Parathyroid adenoma (tissue), 2 donors: ENCODE measurements around the gene ASAP2.

Experiments
- H2AFZ ChIP-seq: fragments of 300-600 bp; sonication (generic); one replicate; pipeline ENCODE4 v1.7.0; 2017; ENCODE audit warnings: antibody characterized with exemption, mild to moderate bottlenecking
- H3K27ac ChIP-seq: fragments of 300-600 bp; sonication (generic); one replicate; pipeline ENCODE4 v1.7.0; 2017
- H3K27me3 ChIP-seq: fragments of 300-600 bp; sonication (generic); one replicate; pipeline ENCODE4 v1.7.0; 2017; ENCODE audit warnings: low read length; ENCODE audit not compliant: control insufficient read depth, insufficient read depth
- H3K36me3 ChIP-seq: fragments of 300-600 bp; sonication (generic); one replicate; pipeline ENCODE4 v1.7.0; 2017; ENCODE audit warnings: low read length; ENCODE audit not compliant: control insufficient read depth, insufficient read depth
- H3K4me1 ChIP-seq: fragments of 300-600 bp; sonication (generic); one replicate; pipeline ENCODE4 v1.7.0; 2017; ENCODE audit warnings: control low read depth
- H3K4me2 ChIP-seq: fragments of 300-600 bp; sonication (generic); one replicate; pipeline ENCODE4 v1.7.0; 2017; ENCODE audit warnings: low read length
- H3K4me3 ChIP-seq: fragments of 300-600 bp; sonication (generic); one replicate; pipeline ENCODE4 v1.7.0; 2017; ENCODE audit warnings: low read depth, low read length
- H3K79me2 ChIP-seq: fragments of 300-600 bp; sonication (generic); one replicate; pipeline ENCODE4 v1.7.0; 2017; ENCODE audit warnings: control low read depth
- H3K9ac ChIP-seq: fragments of 300-600 bp; sonication (generic); one replicate; pipeline ENCODE4 v1.7.0; 2017; ENCODE audit warnings: mild to moderate bottlenecking
- H3K9me3 ChIP-seq: fragments of 300-600 bp; sonication (generic); one replicate; pipeline ENCODE4 v1.7.0; 2017; ENCODE audit warnings: low read length; ENCODE audit not compliant: control insufficient read depth
- CTCF ChIP-seq: fragments of 300-600 bp; sonication (generic); IDR thresholded peaks from one replicate; pipeline ENCODE4 v1.7.0; 2017; ENCODE audit warnings: antibody characterized with exemption, mild to moderate bottlenecking
- donor health status: primary hyperparathyroidism.

ASAP2 gene

GRCh38 chr2:9302755-9303154 is 96.1 kb downstream of the ASAP2 start:
- H3K4me1 ChIP-seq = peaks cover 6% of the 10 kb centered on the region
- no peak overlapping the region for H3K27ac ChIP-seq

GRCh38 chr2:9303528-9304225 is 97.1 kb downstream of the ASAP2 start:
- H3K27ac ChIP-seq = no peak overlapping the region
- peaks cover 17% of the 10 kb centered on the region for H3K79me2 ChIP-seq
- no peaks in the 10 kb centered on the region for H3K27me3 ChIP-seq
- H2AFZ ChIP-seq = no peak overlapping the region
- H3K4me3 ChIP-seq = no peak overlapping the region
- no peaks in the 10 kb centered on the region for H3K36me3 ChIP-seq
- H3K9ac ChIP-seq = no peak overlapping the region
- no peak overlapping the region for H3K4me2 ChIP-seq
- peaks cover 6% of the 10 kb centered on the region for H3K4me1 ChIP-seq
- no peak for TF ChIP-seq CTCF
- H3K9me3 ChIP-seq = no peaks in the 10 kb centered on the region

More at GRCh38 chr2:9302755-9303154, 96.1 kb downstream of the ASAP2 start:
- H3K4me3 ChIP-seq = no peak overlapping the region
- no peak for TF ChIP-seq CTCF
- no peak overlapping the region for H3K4me2 ChIP-seq
- H3K27me3 ChIP-seq = no peaks in the 10 kb centered on the region
- H3K9me3 ChIP-seq = no peaks in the 10 kb centered on the region
- H2AFZ ChIP-seq = no peak overlapping the region
- H3K36me3 ChIP-seq = no peaks in the 10 kb centered on the region
- peaks cover 17% of the 10 kb centered on the region for H3K79me2 ChIP-seq
- no peak overlapping the region for H3K9ac ChIP-seq

- H2AFZ ChIP-seq = no peak overlapping the region
- no peak overlapping the region for H3K4me3 ChIP-seq
- no peak overlapping the region for H3K4me2 ChIP-seq
- no peaks in the 10 kb centered on the region for H3K27me3 ChIP-seq
- peaks cover 17% of the 10 kb centered on the region for H3K79me2 ChIP-seq
- no peak overlapping the region for H3K27ac ChIP-seq
- H3K9me3 ChIP-seq = no peaks in the 10 kb centered on the region
- H3K36me3 ChIP-seq = no peaks in the 10 kb centered on the region
- H3K9ac ChIP-seq = no peak overlapping the region
- no peaks in the 10 kb centered on the region for H3K4me1 ChIP-seq
- TF ChIP-seq CTCF = no peak
Observed at GRCh38 chr2:9306911-9307310, 100.3 kb downstream of the ASAP2 start.

GRCh38 chr2:9307535-9307934 is 100.9 kb downstream of the ASAP2 start:
- Histone ChIP-seq H3K79me2 (peaks cover 17% of the 10 kb centered on the region), H3K4me1 (no peaks in the 10 kb centered on the region), H3K4me2 (no peak overlapping the region), H3K9me3 (no peaks in the 10 kb centered on the region), H3K27ac (no peak overlapping the region), H3K9ac (no peak overlapping the region), H3K36me3 (no peaks in the 10 kb centered on the region), H2AFZ (no peak overlapping the region), H3K4me3 (no peak overlapping the region), H3K27me3 (no peaks in the 10 kb centered on the region)
- no peak for TF ChIP-seq CTCF
